GM10266 (cell line): ENCODE measurements around the gene GRIA4.
"Not testable (repeated sequence)": the region's sequence is repeated elsewhere in the genome, so short reads cannot be mapped to it uniquely, and the experiment has no call there.

Source experiments
- DNase-seq: peaks from one replicate; pipeline ENCODE4 v3.0.0; 2012; ENCODE audit errors: extremely low spot score
- CTCF ChIP-seq: IDR thresholded peaks from 2 replicates; pipeline ENCODE4 v1.5.1; 2012; ENCODE audit warnings: mild to moderate bottlenecking, low read depth; ENCODE audit not compliant: control insufficient read depth, insufficient read depth; ENCODE audit errors: missing control alignments

Gene GRIA4

GRCh38 chr11:105979997-105980703, 370.3 kb downstream of the GRIA4 start:
- no peak for DNase-seq
- TF ChIP-seq CTCF, result no peak

GRCh38 chr11:105986554-105986953, 376.7 kb downstream of the GRIA4 start:
- DNase-seq, result no peak
- TF ChIP-seq CTCF, result no peak

- TF ChIP-seq CTCF, result no peak
- DNase-seq, result no peak
These were observed 378.3 kb downstream of the GRIA4 start for GRCh38 chr11:105988197-105988596.

GRCh38 chr11:105989124-105989523, 379.3 kb downstream of the GRIA4 start:
- no peak for DNase-seq
- no peak for TF ChIP-seq CTCF

- DNase-seq, result no peak
- TF ChIP-seq CTCF, result no peak
These were observed 382.0 kb downstream of the GRIA4 start for GRCh38 chr11:105991888-105992287.

GRCh38 chr11:106001304-106002012, 391.6 kb downstream of the GRIA4 start:
- TF ChIP-seq CTCF, result no peak
- no peak for DNase-seq

- not testable (repeated sequence) for DNase-seq
These were observed 393.2 kb downstream of the GRIA4 start for GRCh38 chr11:106003094-106003493.
